K562 (cell line): ENCODE results near the gene GALM. TPM values are rescaled to one million over a fixed set of nuclear protein-coding genes. Genes with fewer than 3 reads are reported as not detected.
A peak's percentile ranks its signal among the peaks of the same experiment; 100 is the strongest.

ENCODE experiments used
- ATAC-seq: fragments of 200-7000 bp; cut with Tn5 transposase; 3 replicates; pipeline ENCODE4 v1.9.1; 2020; ENCODE audit warnings: moderate library complexity
- BruUV-seq: library from RNA; stranded (reverse); fragments of 400-500 nt; replicated peaks from 2 replicates; lab custom pipeline; 2021; lab: Mats Ljungman, UMichigan
- CTCF ChIA-PET: fragments of 300-600 bp; formaldehyde crosslinking; extraction: SDS; loops from one replicate; lab custom pipeline; 2021; ENCODE audit warnings: low intra/inter-chr PET ratio; lab: Yijun Ruan, JAX
- POLR2A ChIA-PET: fragments of 300-600, 350-650 bp; sonication (Branson Sonifier 250); formaldehyde crosslinking; extraction: SDS; loops from one replicate; lab custom pipeline; 2021; ENCODE audit warnings: antibody characterized with exemption, inconsistent platforms; lab: Yijun Ruan, JAX
- DNase-seq, 4 experiments: peaks; one replicate each; pipeline versions ENCODE4 v3.0.0 to v3.0.0-alpha.2; 2011 to 2018; ENCODE audit warnings: low spot score in 3 of 4, mixed read lengths in 3 of 4; ENCODE audit errors: extremely low read depth in 1 of 4
- FAIRE-seq: peaks from 2 replicates; lab custom pipeline; 2011; peaks lifted over from hg19 to GRCh38; lab: Jason Lieb, UNC
- H2AFZ ChIP-seq: 2 replicates; pipeline ENCODE4 v1.6.0; 2011; ENCODE audit warnings: low read depth, low read length, control low read depth, inconsistent platforms
- H3K27ac ChIP-seq: fragments of 200-600 bp; 3 replicates; pipeline ENCODE4 v1.8.0; 2011; ENCODE audit warnings: low read depth, mild to moderate bottlenecking, control low read depth, inconsistent platforms, low read length, moderate library complexity, mixed read lengths; ENCODE audit errors: extremely low read depth
- H3K27me3 ChIP-seq, 2 experiments: fragments of 300-600 bp in 1 of 2; 2 replicates in 1 of 2; 3 replicates in 1 of 2; pipeline versions ENCODE4 v1.6.0 to v1.8.0; 2011; ENCODE audit warnings: inconsistent platforms in 2 of 2, low read length in 2 of 2, mild to moderate bottlenecking in 1 of 2, mixed read lengths in 1 of 2, moderate library complexity in 1 of 2; ENCODE audit not compliant: control insufficient read depth in 2 of 2, insufficient read depth in 2 of 2
- H3K36me3 ChIP-seq: fragments of 300-600 bp; 3 replicates; pipeline ENCODE4 v1.8.0; 2011; ENCODE audit warnings: mild to moderate bottlenecking, low read length, inconsistent platforms; ENCODE audit not compliant: control insufficient read depth, insufficient read depth
- H3K4me1 ChIP-seq, 2 experiments: fragments of 200-600 bp in 1 of 2; replicated peaks in 1 of 2; 2 replicates in 1 of 2; 3 replicates in 1 of 2; pipeline versions ENCODE4 v1.5.1 to v1.8.0; 2011; ENCODE audit warnings: inconsistent platforms in 2 of 2, low read length in 2 of 2, mild to moderate bottlenecking in 1 of 2, mixed read lengths in 1 of 2, moderate library complexity in 1 of 2; ENCODE audit not compliant: control insufficient read depth in 2 of 2, insufficient read depth in 2 of 2
- H3K4me2 ChIP-seq: 2 replicates; pipeline ENCODE4 v1.6.1; 2011; ENCODE audit warnings: low read length, control low read depth, inconsistent platforms, mixed read lengths; ENCODE audit not compliant: insufficient read depth
- H3K4me3 ChIP-seq: fragments of 200-600 bp; sonication (generic), shearing (Covaris generic); 2 replicates; pipeline ENCODE4 v1.5.1; 2016; ENCODE audit warnings: control low read depth, inconsistent platforms
- H3K79me2 ChIP-seq: fragments of 200-600 bp; 3 replicates; pipeline ENCODE4 v1.8.0; 2011; ENCODE audit warnings: low read length, inconsistent platforms; ENCODE audit not compliant: control insufficient read depth, insufficient read depth
- H3K9ac ChIP-seq, 2 experiments: 2 replicates each; pipeline versions ENCODE4 v1.6.0 to v1.6.1; 2011; ENCODE audit warnings: low read depth in 2 of 2, low read length in 2 of 2, control low read depth in 1 of 2, inconsistent platforms in 1 of 2, mild to moderate bottlenecking in 1 of 2, mixed read lengths in 1 of 2; ENCODE audit not compliant: insufficient read depth in 1 of 2
- H3K9me1 ChIP-seq: one replicate; pipeline ENCODE4 v1.6.0; 2011; ENCODE audit warnings: inconsistent platforms, mild to moderate bottlenecking, low read length, moderate library complexity; ENCODE audit not compliant: control insufficient read depth, insufficient read depth
- H3K9me3 ChIP-seq: replicated peaks from 2 replicates; pipeline ENCODE4 v1.5.1; 2011; ENCODE audit warnings: low read depth, low read length, inconsistent platforms; ENCODE audit not compliant: control insufficient read depth, insufficient read depth
- H4K20me1 ChIP-seq: replicated peaks from 2 replicates; pipeline ENCODE4 v1.6.1; 2011; ENCODE audit warnings: low read length, inconsistent platforms, mixed read lengths; ENCODE audit not compliant: control insufficient read depth, insufficient read depth
- KDM5B ChIP-seq: fragments of 200-600 bp; sonication (generic); IDR thresholded peaks from 2 replicates; pipeline ENCODE4 v1.6.1; 2012; ENCODE audit warnings: low read depth, mild to moderate bottlenecking, moderate library complexity, low read length, control low read depth, inconsistent platforms; ENCODE audit not compliant: insufficient replicate concordance
- RFX1 ChIP-seq: fragments of 450-650 bp; IDR thresholded peaks from 2 replicates; pipeline ENCODE4 v1.6.1; 2016; ENCODE audit warnings: mild to moderate bottlenecking, moderate library complexity
- SP1 ChIP-seq: sonication (generic); formaldehyde crosslinking; IDR thresholded peaks from 2 replicates; pipeline ENCODE4 v1.8.1; 2022; ENCODE audit warnings: mild to moderate bottlenecking, missing genetic modification reagents
- SUPT5H ChIP-seq: fragments of 450-650 bp; IDR thresholded peaks from 2 replicates; pipeline ENCODE4 v1.6.1; 2016
- YY1 ChIP-seq, 3 experiments: IDR thresholded peaks; 2 replicates each; pipeline ENCODE4 v1.6.1; 2011; ENCODE audit warnings: low read length in 2 of 3, mild to moderate bottlenecking in 2 of 3, moderate library complexity in 2 of 3, borderline replicate concordance in 1 of 3, control low read depth in 1 of 3, low read depth in 1 of 3; ENCODE audit not compliant: insufficient read depth in 3 of 3, insufficient replicate concordance in 2 of 3, control insufficient read depth in 1 of 3, insufficient read length in 1 of 3; ENCODE audit errors: extremely low read depth in 1 of 3
- WGBS: fragments of 100-300 bp; shearing (Covaris generic); methylation state at CpG from one replicate; pipeline ENCODE4 v1.1.6; 2016; ENCODE audit warnings: low coverage, mixed read lengths; ENCODE audit not compliant: insufficient coverage; ENCODE audit errors: missing lambda C conversion rate; 5-methylcytosine and 5-hydroxymethylcytosine counted together
- in situ Hi-C: fragments of 300-500 bp; cut with MboI; formaldehyde crosslinking; loops from 4 replicates; pipeline ENCODE4 v1.15.0; 2018; ENCODE audit warnings: inconsistent platforms, mixed read lengths
- intact Hi-C: fragments of 100-400 bp; cut with micrococcal nuclease; formaldehyde crosslinking; loops from 2 replicates; pipeline ENCODE4 v1.14.2; 2022
- polyA plus RNA-seq, 8 experiments: library from polyadenylated mRNA; depleted of rRNA in 4 of 8; stranded (reverse) in 5 of 8; unstranded in 3 of 8; fragments of >200 nt; fragmentation: Nextera tagmentation in 2 of 8; fragmentation: Illumina TruSeq in 1 of 8; extraction: Ambion mirVana in 2 of 8; extraction: Trizol in 1 of 8; gene quantifications; 2 replicates each; pipeline versions ENCODE4 v1.2.1 to v1.2.3, GENCODE V29; 2011 to 2014; ENCODE audit warnings: inconsistent platforms in 1 of 8, missing spikeins in 1 of 8
- total RNA-seq, 7 experiments: library from RNA; depleted of rRNA in 6 of 7; stranded (reverse); fragments of >200 nt in 6 of 7; fragmentation: Illumina TruSeq in 2 of 7; extraction: Trizol in 2 of 7; gene quantifications; 2 replicates each; pipeline versions ENCODE4 v1.2.1 to v1.2.3, GENCODE V29; 2011 to 2021; ENCODE audit warnings: low replicate concordance in 1 of 7
- TF ChIP-seq, protein P1 (sequence below): fragments of 450-650 bp; conservative IDR thresholded peaks from 2 replicates; pipeline ENCODE4 v1.6.1; 2016; ENCODE audit warnings: missing genetic modification characterization, low read depth, mild to moderate bottlenecking, control low read depth, missing compliant biosample characterization

Gene GALM
- total and polyA plus RNA-seq, 9 of the 15 experiments (the other 6 are each of a cell fraction or from before 2014, with no cell fraction given): 22.1 to 51.7 (median 27.9) TPM

DNA sequence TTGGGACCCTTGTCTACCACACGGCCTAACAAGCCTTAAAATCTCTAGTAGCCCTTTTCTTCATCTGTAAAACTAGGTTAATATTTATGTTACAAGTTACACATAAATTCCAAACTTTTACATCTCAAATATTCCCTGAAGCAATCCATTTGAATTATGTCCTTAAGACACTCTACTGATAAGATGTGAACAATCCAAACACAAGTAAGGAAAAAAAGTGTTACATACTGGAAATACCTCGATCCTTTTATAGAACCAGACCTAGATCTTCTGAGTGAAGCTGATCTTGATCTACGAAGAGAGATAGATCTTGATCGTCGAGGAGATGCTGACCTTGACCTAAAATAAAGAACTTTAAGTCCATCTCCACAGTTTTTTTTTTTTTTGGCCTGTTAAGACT is 81.9 kb downstream of the GALM start:
- Histone ChIP-seq H3K9me1 (no peaks in the 10 kb centered on the region), H3K4me3 (no peak overlapping the region), H3K4me2 (no peak overlapping the region), H3K27me3 (no peaks in the 10 kb centered on the region), H3K9ac (no peak overlapping the region)
- ChIA-PET POLR2A (interaction anchor here (0.6 to 2.1 kb wide), 14 partner anchors 12 to 381 kb away, joined by 3 to 11 read pairs (median 3); no protein-coding TSS in a partner anchor), CTCF (no interaction called here)
- intact Hi-C loops: loop anchor here (10.0 kb wide), 1 partner anchor 477 kb away; no protein-coding TSS in a partner anchor
- TF ChIP-seq YY1 (IDR thresholded peaks at IDR 0.05; ENCODE audit: borderline replicate concordance in 1 of 3, control insufficient read depth in 1 of 3, extremely low read depth in 1 of 3, insufficient read depth in 3 of 3, insufficient read length in 1 of 3, insufficient replicate concordance in 2 of 3, low read depth in 1 of 3, low read length in 2 of 3): no peak
- TF ChIP-seq SUPT5H: peak; percentile 23; the same call in 1 of the 2 replicates
- peak; percentile 30 for TF ChIP-seq KDM5B
- TF ChIP-seq, all 486 proteins: peak for 2
- no peak overlapping the region for H2AFZ ChIP-seq
- peaks cover 71% of the 10 kb centered on the region for H3K79me2 ChIP-seq
- DNase-seq (no peak), ATAC-seq (no peak), FAIRE-seq (no peak)
- H3K4me1 ChIP-seq: peaks cover 0 to 29% of the 10 kb centered on the region in 2 experiments; a peak in 3 of 5 replicates
- H4K20me1 ChIP-seq: peaks cover 35% of the 10 kb centered on the region
- in situ Hi-C loops: loop anchor here (10.0 to 25.0 kb wide), 2 partner anchors 423 to 761 kb away; no protein-coding TSS in a partner anchor
- no peaks in the 10 kb centered on the region for H3K9me3 ChIP-seq
- peaks cover 75% of the 10 kb centered on the region for H3K36me3 ChIP-seq
- BruUV-seq: no TSS peak
- no peak overlapping the region for H3K27ac ChIP-seq
- 85% methylated on average over 5 of the region's 5 CpGs for WGBS

DNA sequence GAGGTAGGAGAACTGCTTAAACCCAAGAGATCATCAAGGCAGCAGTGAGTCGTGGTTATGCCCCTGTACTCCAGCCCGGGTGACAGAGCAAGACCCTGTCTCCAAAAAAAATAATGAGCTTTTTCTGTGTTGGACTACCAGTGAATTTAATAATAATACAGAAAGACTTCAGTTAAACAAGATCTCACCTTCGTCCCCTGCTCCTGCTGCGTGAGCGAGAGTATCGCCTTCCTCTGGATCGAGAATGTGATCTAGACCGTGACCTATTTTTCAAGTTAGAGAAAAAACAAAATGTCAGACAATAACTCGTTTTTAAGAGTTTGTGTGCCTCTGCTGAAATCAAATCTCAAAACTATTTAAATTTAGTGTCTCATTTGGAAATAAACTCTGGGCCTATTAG is 82.5 kb downstream of the GALM start:
- peaks cover 0 to 29% of the 10 kb centered on the region in 2 experiments; a peak in 3 of 5 replicates for H3K4me1 ChIP-seq
- FAIRE-seq: no peak
- no peak for DNase-seq
- in situ Hi-C loops (loop anchor here (10.0 to 25.0 kb wide), 2 partner anchors 424 to 761 kb away; no protein-coding TSS in a partner anchor), intact Hi-C loops (loop anchor here (10.0 kb wide), 1 partner anchor 476 kb away; no protein-coding TSS in a partner anchor)
- peak; percentile 22; the same call in 1 of the 2 replicates for TF ChIP-seq SP1 (CRISPR knock-in tag)
- TF ChIP-seq RFX1: no peak
- TF ChIP-seq, protein P1, sequence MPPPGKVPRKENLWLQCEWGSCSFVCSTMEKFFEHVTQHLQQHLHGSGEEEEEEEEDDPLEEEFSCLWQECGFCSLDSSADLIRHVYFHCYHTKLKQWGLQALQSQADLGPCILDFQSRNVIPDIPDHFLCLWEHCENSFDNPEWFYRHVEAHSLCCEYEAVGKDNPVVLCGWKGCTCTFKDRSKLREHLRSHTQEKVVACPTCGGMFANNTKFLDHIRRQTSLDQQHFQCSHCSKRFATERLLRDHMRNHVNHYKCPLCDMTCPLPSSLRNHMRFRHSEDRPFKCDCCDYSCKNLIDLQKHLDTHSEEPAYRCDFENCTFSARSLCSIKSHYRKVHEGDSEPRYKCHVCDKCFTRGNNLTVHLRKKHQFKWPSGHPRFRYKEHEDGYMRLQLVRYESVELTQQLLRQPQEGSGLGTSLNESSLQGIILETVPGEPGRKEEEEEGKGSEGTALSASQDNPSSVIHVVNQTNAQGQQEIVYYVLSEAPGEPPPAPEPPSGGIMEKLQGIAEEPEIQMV (tag): no peak
- ChIA-PET POLR2A (interaction anchor here (0.6 to 3.7 kb wide), 13 partner anchors 9 to 382 kb away, joined by 3 to 23 read pairs (median 3); no protein-coding TSS in a partner anchor), CTCF (no interaction called here)
- H4K20me1 ChIP-seq: peaks cover 35% of the 10 kb centered on the region
- H3K27me3 ChIP-seq: no peaks in the 10 kb centered on the region
- H3K9me1 ChIP-seq: no peaks in the 10 kb centered on the region
- no TSS peak for BruUV-seq
- H2AFZ ChIP-seq: no peak overlapping the region
- WGBS: 83% methylated on average over 9 of the region's 9 CpGs
- no peaks in the 10 kb centered on the region for H3K9me3 ChIP-seq
- peaks cover 69% of the 10 kb centered on the region for H3K36me3 ChIP-seq
- peaks cover 68% of the 10 kb centered on the region for H3K79me2 ChIP-seq
- H3K9ac ChIP-seq: 0 out of 4 replicates have a peak overlapping the region, but pooled peaks of 1 of the 2 experiments have one; percentile 99
- H3K27ac ChIP-seq: no peak overlapping the region
- no peak overlapping the region for H3K4me2 ChIP-seq
- H3K4me3 ChIP-seq: no peak overlapping the region; the same call in 1 of the 2 replicates
- no peak for ATAC-seq
